Gastroesophageal sphincter (tissue), 3 donors: ENCODE results near the gene ROPN1.
"Not testable (repeated sequence)": the region's sequence is repeated elsewhere in the genome, so short reads cannot be mapped to it uniquely, and the experiment has no call there.

Experiments
- EP300 ChIP-seq: sonication (generic); formaldehyde crosslinking; IDR thresholded peaks from one replicate; pipeline ENCODE4 v1.6.1; 2017; ENCODE audit warnings: antibody characterized with exemption, mild to moderate bottlenecking
- POLR2A ChIP-seq, 2 donors: fragments of 450-650 bp; IDR thresholded peaks; one replicate each; pipeline ENCODE4 v1.6.1; 2017; ENCODE audit warnings: antibody characterized with exemption in 2 of 2, mild to moderate bottlenecking in 2 of 2, moderate library complexity in 1 of 2
- POLR2AphosphoS5 ChIP-seq: sonication (generic); formaldehyde crosslinking; IDR thresholded peaks from one replicate; pipeline ENCODE4 v1.6.1; 2017; ENCODE audit warnings: antibody characterized with exemption
- TF ChIP-seq, protein P1 (sequence below), 4 experiments: fragments of 200-600 bp in 2 of 4; fragments of 450-650 bp in 2 of 4; sonication (generic) in 1 of 4; IDR thresholded peaks; one replicate each; pipeline ENCODE4 v1.5.1; 2017 to 2019; ENCODE audit warnings: antibody characterized with exemption in 4 of 4, mild to moderate bottlenecking in 2 of 4, moderate library complexity in 2 of 4

DNA sequence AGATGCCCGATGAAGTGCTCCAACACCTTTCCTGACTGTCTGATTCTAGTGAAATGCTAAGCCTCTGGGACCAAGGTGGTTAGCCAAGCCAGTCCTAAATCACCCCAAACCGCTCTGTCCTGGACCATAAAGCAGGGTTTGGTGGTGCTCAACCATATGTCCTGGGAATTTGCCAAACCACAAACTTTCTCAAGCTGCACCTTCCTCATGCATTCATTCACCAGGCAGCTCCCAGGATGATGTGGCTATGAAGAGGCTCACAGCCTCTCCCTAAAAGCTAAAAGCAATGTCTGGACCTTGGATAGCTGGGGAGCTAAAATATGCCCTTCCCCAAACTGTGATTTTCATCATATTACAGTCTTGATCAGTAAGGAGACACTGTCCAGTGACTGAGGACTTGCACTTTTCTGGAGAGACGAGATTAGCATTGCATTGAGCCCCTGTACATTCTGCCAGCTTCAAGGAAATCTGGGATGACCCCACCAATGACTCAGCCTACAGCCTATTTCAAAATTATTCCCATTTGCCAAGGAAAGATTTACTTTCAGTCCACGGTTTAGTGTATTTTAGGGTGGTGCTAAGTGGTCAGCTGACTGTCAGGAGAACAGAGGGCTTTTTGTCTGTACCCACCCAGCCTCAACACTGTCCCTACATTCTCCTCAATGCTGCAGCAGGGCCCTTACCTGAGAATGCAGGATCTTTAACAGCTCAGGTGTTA, 15.6 kb downstream of the ROPN1 start:
- TF ChIP-seq, protein P1, sequence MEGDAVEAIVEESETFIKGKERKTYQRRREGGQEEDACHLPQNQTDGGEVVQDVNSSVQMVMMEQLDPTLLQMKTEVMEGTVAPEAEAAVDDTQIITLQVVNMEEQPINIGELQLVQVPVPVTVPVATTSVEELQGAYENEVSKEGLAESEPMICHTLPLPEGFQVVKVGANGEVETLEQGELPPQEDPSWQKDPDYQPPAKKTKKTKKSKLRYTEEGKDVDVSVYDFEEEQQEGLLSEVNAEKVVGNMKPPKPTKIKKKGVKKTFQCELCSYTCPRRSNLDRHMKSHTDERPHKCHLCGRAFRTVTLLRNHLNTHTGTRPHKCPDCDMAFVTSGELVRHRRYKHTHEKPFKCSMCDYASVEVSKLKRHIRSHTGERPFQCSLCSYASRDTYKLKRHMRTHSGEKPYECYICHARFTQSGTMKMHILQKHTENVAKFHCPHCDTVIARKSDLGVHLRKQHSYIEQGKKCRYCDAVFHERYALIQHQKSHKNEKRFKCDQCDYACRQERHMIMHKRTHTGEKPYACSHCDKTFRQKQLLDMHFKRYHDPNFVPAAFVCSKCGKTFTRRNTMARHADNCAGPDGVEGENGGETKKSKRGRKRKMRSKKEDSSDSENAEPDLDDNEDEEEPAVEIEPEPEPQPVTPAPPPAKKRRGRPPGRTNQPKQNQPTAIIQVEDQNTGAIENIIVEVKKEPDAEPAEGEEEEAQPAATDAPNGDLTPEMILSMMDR (IDR thresholded peaks at IDR 0.05), result not testable (repeated sequence)
- not testable (repeated sequence) for TF ChIP-seq POLR2AphosphoS5; EP300; POLR2A (IDR thresholded peaks at IDR 0.05)
